GM21529 (cell line): ENCODE measurements around the gene SMC1B.
"Not testable (repeated sequence)": the region's sequence is repeated elsewhere in the genome, so short reads cannot be mapped to it uniquely, and the experiment has no call there.

ENCODE experiments used
- ATAC-seq: cut with Tn5 transposase; IDR thresholded peaks from one replicate; pipeline ENCODE4 v1.9.1; 2021; ENCODE audit not compliant: unreplicated experiment

SMC1B gene

DNA sequence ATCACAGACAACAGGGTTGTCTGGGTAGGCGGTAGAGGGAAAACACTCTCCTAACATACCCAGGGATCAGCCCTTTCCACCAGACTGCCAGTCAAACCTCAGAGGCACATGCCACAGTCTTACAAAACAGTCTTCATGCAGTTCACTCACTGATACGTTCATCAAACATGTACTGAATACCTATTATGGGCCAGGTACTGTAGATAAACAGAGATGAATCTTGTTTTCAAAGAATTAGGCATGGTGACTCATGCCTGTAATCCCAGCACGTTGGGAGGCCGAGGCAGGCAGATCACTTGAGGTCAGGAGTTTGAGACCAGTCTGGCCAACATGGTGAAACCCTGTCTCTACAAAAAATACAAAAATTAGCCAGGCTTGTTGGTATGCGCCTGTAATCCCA, 60.6 kb downstream of the SMC1B start:
- ATAC-seq, result not testable (repeated sequence)

DNA sequence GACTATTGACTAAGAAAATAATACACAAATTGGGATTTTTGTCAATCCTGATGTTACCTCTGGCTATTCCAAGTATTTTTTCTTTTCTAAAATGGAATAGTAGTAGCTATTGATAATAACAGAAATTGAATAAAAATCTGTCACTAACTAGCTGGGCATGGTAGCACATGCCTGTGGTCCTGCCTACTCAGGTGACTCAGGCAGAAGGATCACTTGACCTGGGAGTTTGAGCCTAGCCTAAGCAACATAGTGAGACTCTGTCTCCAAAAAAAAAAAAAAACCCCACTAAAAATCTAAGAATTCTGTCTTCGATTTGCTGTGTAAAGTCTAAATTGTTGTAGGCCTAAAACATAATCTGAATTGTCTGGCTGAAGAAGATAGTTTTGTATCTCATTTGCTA, 61.4 kb downstream of the SMC1B start:
- no peak for ATAC-seq

DNA sequence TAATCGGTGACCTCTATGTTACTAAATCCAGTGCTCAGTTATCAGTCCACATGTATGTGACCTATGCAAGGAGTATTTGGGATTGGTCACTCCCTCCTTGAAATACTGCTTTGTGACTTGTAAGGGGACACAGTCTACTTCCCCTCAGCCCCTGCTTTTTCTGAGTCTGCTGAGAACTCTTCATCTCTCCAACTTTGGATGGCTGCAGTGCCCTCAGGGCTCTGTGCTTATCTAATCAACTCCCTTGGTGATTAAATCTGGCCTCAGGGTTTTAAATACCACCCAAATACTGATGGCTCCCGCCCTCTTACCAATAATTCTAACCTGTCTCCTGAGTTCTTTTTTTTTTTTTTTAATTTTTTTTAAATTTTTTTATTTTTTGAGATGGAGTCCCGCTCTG, 63.5 kb downstream of the SMC1B start:
- no peak for ATAC-seq

DNA sequence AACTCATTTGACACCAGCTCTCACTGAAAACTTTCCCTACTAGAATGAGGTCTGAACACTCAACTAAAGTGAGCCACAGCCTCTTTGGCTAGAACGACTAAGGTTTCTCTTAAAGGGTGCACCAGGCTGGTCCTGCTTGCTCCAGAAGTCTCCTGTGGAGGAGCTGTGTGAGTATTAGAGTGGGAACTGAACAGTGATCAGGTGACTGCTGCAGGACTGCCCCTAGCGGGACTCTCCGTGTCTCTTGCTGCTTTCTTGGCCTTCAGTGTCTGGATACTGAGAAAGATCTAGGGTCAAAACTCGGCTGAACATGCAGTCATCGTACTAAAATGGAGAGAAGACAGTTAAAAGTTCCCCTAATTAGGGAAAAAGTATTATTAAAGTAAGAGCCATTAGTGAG, 69.1 kb downstream of the SMC1B start:
- ATAC-seq, result no peak

DNA sequence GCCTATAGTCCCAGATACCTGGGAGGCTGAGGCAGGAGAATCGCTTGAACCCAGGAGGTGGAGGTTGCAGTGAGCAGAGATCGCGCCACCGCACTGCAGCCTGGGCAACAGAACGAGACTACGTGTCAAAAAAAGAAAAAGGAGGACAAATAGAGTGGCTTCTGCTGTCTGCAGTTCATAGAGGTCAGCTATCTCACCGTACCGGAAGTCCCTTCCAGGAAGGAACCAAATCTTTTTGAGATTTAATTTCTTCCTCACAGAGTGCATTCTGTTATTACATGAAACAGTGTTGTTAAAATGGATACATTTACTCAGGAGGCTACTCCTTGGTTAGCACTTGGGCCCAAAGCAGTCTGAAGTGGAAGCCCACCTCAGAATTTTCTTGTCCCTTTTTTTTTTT, 70.3 kb downstream of the SMC1B start:
- ATAC-seq, result no peak

DNA sequence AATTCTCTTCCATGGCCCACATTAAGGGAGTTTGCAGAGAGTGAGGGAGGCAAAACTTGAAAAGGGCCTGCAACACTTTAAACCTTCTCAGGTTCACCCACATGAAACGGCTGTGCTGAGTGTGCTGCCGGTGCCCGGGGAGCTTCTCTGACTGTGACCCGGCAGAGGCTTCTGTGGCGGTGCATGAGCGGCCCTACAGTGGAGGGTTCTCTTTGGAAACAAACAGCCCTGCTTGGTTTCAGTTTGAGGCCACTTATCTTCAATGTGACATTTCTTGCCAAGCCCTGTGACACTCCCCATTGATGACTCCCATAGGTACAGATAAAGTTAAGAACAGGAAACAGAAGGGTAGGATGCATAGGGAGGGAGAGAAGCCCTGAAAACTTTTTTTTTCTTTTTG, 71.9 kb downstream of the SMC1B start:
- no peak for ATAC-seq

DNA sequence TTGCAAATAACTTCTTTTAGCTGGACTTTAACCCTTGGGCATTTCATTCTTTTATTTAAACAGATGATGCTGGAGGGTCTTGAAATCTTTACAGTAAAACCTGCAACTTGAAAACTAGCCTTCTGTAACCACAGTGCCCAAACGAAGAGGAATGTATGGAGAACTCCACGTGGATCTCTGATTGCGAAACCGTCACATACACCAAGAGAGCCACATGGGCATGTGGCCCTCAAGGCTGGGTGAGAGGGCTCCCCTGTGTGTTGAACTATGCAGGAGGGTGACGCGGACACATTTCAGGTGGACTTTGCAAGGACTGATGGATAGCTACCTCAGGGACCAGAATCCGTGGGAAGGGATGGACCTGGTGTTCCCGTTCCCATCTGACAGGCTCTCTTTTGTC, 73.1 kb downstream of the SMC1B start:
- ATAC-seq, result no peak

DNA sequence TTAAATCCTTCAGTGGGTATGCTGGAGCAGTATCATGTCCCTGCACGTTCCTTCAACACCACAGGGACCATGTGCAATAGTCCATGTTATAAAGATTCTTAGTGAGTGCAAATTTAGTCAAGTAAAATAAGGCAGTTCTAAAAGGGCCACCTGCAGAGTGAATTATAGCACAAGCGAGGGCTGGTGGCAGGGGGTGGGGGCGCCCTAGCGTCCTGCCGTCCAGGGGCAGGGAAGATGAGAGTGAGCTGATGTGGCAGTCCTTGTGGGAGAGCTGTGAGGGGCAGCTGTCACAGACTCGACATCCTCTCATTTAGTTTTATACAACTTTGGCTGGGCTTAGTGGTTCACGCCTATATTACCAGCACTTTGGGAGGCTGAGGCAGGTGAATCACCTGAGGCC, 74.6 kb downstream of the SMC1B start:
- no peak for ATAC-seq

DNA sequence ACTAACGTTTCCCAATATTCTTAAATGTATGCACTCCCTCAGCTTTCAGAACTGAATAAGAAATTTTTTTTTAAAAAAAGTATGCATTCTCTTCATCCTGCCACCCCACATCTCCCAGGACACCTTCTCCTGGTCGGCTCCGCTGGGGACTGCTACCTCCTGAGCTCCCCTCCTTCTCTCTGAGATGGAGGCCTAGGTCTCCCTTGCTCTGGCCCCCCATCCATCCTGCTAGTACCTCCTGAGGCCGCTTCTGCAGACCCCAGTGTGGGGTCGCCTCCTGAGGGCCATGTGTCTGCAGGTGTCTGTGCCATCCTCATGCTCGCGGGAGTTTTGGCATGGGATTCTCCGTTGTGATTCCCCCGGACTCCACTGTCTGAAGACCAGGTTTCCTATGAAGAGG, 75.9 kb downstream of the SMC1B start:
- ATAC-seq, result no peak

DNA sequence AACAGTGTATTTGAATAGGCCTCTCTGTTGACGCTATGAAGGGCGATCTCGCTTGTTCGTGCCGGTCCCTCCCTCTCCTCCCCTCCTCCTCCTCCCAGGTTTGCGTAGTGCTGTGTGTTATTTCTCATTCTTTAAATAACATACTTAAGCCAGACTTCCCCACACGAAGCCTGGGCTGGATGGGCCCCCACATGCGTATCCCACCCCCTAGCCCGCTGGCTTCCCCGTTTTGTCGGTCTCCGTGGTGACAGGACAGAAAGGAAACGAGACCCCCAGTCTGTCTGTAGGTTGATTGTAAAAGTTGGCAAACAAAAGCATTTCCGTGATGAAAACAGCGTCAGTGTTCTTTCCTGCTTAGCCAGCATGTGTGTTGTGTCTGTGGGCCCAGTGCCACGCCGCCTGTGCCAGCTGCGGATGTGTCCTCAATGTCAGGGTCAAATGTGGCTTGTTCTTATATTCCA, 76.4 kb downstream of the SMC1B start:
- ATAC-seq, result no peak

DNA sequence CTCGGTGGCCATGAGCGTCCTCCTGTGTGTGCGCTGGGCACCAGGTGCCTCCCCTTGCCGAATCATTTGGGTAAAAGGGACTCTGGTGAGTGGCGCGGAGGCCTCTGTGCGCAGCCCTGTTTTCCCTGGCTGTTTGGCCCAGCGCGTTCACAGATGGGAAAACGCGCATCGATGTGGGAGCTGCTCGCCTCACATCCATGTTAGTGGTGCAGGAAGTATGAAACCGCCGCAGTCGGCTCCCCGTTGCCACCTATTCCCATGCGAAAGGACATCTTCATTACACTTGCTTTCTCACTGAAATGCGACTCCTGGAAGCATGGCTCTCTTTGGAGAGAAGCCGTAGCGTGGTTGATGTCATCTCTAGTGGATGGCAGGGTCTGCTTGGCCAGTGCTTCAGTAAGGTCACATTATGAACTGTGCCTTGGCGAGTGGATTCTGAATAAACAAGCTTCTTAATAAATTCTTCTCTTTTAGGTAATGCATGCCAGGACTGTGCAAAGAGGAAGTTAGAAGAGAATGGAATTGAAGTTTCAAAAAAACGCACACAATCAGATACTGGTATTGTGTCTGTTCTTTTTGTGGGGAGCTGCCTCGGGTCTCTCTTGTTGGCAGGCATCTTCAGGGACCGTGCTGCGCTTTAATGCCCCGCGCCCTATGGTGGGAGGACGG, 77.4 kb downstream of the SMC1B start:
- ATAC-seq, result no peak

DNA sequence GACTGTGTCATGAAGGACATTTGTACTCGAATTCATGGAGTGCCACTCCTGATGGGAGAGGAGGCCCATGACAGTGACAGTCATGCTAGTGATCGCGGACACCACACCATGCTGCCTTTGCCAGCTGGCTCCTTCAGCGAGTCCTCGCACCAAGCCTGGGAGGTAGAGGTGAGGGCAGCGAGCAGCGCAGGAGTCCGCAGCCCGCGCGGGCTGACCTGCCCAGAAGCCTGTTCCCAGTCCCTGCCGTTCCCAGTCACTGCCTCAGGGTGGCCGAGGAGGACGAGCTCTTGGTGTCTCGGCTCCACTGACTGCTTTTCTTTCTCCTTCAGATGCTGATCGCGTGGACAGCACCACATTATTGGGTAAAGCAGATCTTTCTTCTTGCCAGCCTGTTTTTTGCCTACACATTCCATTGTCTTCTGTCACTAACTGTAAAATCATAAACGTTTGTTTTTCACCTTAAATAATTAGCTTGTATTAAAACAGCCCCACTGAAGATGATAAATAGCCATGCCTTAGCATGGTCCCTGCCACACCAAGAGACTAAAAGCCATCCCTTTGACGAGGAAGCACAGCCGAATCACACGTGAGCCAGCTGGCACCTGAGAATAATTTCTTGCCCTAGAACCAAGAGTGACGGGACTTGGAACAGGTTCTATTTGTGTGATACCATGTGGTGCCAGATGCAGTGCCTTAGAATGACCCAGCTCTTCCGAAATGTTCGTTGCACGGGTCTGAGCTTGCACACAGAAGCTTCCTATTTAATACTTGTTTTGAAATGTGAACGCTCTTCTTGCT, 78.2 kb downstream of the SMC1B start:
- no peak for ATAC-seq

DNA sequence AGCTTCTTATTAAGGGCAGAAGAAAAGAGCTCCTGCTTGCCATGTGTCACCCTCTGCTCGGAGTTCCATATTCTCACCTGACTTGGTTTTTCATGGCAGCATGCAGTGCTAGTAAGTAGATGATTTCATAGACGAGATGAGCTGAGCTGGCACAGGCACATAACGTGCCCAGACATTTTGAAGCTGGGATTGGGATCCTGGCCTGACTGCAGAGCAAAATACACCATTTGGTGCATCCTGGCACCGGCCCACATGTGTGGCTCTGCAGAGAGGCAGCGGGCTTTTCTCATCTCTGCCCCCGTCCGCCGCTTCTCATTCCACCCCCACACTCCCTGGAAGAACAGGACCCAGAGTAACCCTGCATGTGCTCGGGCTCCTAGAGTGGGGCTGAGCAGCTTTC, 78.9 kb downstream of the SMC1B start:
- ATAC-seq, result no peak

DNA sequence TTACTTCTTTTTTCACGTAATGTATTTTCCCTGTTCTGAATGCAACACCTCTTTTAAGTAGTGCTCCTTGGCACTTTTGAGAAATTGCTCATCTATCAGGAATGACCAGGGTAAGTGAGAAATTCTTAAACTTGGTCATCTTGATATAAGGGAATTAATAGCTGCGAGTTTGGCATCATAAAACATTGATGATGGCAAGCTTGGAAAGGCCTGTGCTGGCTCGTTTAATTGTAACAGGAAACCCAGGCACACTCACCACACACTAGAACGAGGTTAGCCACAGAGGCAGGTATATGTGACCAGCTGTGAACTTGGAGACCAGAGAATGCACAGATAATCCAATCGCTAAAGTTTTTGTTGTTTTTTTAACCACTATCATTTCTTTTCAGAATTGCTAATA, 79.3 kb downstream of the SMC1B start:
- no peak for ATAC-seq

DNA sequence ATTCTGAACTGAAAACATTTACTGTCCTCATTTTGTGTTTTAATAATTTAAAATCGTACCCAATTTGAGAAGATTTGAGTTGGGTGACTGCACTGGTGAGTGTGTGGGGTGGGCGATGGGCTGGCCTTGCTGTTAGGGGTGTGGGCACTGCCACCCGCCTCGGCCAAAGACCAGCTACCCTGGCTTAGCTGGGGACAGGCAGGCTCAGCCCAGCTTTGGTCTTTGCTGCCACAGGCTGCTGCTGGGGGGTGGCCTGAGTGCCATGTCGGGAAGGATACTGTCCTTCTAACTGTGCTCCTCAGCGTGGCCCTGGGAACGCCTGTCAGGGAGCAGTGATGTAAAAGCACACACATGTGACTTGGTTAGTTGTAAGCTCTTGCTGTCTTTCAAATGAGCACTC, 81.4 kb downstream of the SMC1B start:
- no peak for ATAC-seq

DNA sequence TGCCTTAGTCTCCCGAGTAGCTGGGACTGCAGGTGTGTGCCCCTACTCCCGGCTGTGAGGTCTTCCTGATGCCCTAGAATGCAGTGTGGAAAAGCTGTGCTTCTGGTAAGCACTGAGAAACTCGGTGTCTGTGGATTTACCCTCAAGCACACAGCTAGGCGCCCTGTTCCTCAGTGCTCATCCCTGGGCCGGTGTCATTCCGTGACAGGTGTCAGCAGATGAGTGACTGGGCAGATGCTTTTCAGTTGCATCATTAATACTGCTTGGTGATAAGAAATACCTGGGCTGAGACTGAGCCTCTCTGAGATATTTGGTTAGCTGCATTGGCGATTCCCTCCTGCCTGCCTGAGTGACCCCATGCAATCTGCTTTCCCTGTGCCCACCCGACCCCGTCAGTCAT, 81.9 kb downstream of the SMC1B start:
- ATAC-seq, result no peak

DNA sequence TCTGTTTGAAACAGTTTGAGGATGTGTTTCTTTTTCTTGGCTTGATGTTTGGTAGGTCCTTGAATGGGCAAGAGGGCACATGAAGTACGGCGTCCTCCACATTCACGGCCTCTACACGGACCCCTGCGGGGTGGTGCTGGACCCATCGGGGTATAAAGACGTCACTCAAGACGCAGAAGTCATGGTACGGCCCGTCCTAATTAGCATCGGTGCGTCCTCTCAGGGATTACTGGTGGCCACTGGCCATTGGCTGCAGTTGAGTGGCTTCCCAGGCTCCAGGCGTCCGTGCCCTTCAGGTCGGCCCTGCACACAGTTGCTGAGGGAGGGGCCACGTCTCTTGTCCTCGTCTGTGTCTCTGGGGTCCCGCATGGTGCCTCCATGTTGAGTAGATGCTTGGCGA, 82.9 kb downstream of the SMC1B start:
- no peak for ATAC-seq

DNA sequence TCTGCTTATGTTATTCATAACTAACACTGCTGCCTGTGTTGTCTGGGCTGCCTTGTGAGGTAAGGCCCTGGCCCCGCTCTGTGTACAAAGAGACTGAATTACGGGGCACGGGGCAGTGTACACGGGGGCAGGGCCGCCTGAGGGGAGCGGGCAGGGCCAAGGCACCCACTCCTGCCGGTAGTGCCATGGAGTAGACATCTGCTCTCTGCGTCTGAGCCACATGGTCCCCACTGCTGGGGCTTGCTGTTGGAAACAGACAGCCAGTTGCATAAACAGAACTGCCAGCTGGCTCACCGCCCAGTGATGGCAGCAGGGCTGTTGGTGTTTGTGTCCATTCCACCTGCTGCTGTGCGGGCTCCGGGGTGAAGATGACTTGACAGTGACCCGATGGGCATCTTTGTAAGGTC, 83.9 kb downstream of the SMC1B start:
- no peak for ATAC-seq

DNA sequence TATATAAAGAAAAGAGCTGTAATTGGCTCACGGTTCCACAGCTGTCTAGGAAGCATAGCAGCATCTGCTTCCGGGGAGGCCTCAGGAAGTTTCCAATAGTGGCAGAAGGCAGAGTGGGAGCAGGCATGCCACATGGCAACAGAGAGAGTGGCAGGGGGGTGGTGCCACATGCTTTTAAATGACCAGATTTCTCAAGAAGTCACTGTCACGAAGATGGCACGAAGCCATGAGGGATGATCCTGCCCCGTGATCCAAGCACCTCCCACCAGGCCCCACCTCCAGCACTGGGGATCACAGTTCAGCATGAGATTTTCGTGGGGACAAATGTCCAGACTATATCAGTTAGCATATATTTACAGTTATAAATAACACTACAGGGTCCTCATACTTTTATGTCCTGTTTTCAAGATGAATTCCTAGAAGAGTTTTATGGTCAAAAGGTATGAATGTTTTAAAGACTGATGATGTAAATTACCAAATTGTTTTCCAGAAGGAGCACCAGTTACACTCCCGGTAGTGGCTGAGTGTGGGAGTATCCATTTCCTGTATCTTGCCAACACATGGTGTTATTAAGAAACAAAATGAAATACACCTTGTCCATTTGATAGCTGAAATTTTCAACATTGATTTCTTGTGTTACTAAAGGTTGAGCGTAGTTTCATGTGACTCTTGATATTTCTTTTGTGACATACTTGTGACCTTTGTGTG, 84.4 kb downstream of the SMC1B start:
- ATAC-seq, result no peak

DNA sequence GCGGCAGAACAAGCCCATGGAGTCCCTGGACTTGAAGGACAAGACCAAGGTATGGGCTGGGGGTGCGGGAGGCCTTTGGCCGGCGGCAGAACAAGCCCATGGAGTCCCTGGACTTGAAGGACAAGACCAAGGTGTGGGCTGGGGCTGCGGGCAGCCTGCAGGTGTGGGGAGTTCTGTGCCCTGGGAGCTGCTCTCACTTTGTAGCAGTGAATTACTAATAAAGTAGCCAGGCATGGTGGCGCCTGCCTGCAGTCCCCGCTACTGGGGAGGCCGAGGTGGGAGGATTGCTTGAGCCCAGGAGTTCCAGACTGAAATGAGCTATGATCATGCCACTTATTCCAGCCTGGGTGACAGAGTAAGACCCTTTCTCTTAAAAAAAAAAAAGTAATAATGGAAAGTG, 85.1 kb downstream of the SMC1B start:
- not testable (repeated sequence) for ATAC-seq

DNA sequence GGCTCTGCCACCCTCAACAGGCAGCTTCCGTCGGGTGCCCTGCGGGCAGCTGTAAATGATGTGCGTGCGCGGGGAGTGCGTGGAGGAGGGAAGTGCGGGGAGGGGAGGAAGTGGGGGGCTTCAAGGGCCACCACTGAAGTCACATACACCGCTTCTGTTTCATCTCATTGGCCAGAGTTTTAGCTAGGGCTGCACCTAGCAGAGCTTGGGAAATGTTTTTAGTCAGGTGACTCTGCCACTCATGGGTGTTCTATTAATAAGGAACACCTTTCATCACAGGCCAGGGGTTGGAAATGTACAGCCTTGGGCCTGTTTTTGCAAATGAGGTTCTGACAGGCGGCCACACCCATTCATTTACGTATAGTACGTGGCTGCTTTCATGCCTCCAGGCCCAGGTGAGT, 89.1 kb downstream of the SMC1B start:
- ATAC-seq, result no peak

DNA sequence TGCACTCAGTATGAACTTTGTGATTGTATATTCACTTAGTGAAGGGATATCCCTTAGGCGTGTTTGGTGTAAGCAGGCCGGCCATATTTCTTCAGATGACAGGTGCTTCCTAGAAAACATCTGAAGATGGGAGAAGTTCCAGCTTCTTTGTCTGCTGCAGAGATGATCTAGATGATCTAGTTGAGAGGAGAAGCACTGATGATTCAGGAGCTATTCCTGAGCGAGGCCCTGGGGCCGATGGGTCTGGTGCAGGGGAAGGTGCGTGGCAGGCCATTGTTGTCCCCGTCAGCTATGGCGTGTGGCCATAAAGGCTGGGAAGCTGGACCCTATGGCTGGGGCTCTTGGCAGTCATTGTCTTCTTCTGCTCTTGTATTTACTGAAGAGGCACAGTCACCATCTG, 89.7 kb downstream of the SMC1B start:
- ATAC-seq, result no peak
